Hematopoietic multipotent progenitor cell (in vitro differentiated cells): ENCODE measurements around the gene TADA3. TPM values are rescaled to one million over a fixed set of nuclear protein-coding genes. Genes with fewer than 3 reads are reported as not detected.
A peak's percentile ranks its signal among the peaks of the same experiment; 100 is the strongest.

Experiments used
- DNase-seq, 3 donors: peaks; one replicate each; pipeline ENCODE4 v3.0.0-alpha.2; 2011 to 2015; ENCODE audit warnings: low read depth in 2 of 3, low spot score in 2 of 3
- total RNA-seq: library from RNA; depleted of rRNA; stranded (reverse); fragments of >200 nt; gene quantifications from one replicate; pipeline ENCODE4 v1.2.3, GENCODE V29; 2012

TADA3 gene
- total RNA-seq, 1 donor = 41.5 TPM

DNA sequence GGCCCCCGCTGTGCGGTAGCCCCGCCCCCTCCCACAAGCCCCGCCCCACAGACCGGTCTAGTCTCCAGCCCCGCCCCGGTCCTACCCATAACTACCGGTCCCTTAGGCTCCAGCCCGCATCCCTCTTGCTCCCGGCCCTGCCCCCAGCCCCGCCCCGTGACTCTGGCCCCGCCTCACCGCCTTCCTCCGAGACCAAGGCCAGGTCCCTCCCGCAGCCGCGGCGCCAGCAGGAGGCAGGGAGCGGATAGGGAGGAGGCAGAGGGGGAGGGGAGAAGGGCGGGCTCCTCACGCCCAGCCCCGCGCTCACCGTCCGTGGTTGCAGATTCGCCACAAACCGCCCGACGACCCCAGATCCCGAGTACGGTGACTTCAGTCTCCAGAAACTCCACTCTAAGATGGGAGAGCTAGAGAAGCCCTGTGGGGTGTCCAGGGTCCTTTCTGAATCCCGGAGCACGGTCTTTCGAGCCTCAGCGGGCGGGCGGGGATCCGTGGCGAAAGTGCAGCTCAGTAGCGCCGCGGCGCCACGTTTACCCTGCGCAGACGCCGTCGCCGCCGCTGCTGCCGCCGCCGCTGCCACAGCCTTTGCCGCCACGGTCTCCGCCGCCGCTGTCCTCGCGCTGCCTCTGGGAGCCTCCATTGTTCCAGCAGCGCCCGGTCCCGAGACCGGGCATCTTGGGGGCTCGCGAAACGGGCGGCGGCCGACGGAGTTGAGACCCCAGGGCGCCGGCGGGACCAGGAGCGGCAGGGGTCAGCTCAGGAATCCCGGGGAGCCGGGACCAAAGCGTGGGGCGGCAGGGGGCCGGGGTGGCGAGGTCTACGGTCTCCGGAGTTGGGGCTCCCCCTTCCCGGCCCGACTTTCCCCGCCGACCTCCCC is 60.8 kb downstream of the TADA3 start, which contains the start of gene BRPF1:
Gene BRPF1 (plus strand): TSS at position 530 of the 874 bp plus-strand sequence. CDS start 2,406 bp downstream, outside the sequence.
- peak; percentile 98 to 100 (median 99) for DNase-seq

GRCh38 chr3:9730657-9731205 is 61.5 kb downstream of the TADA3 start:
- peak in 2 of 3 donors; percentile 75 to 88 for DNase-seq

Other genes with a start within 250 kb of the TADA3 start
- not detected for gene LHFPL4, start 238.7 kb downstream of the TADA3 start, total RNA-seq
- 64.1 TPM for gene MTMR14, start 143.0 kb downstream of the TADA3 start, total RNA-seq
- 0.81 TPM for gene CPNE9, start 88.6 kb downstream of the TADA3 start, total RNA-seq
- 62.2 TPM for gene BRPF1, start 60.7 kb downstream of the TADA3 start, total RNA-seq
- 30.7 TPM for gene OGG1, start 42.5 kb downstream of the TADA3 start, total RNA-seq
- 1.1 TPM for gene CAMK1, start 22.5 kb downstream of the TADA3 start, total RNA-seq
- 184 TPM for gene ARPC4, start 609 bp upstream of the TADA3 start, total RNA-seq
- gene TTLL3, start 17.8 kb upstream of the TADA3 start, total RNA-seq = 35.3 TPM
- gene RPUSD3, start 51.5 kb upstream of the TADA3 start, total RNA-seq = 42.8 TPM
- gene CIDEC, start 87.8 kb upstream of the TADA3 start, total RNA-seq = under 0.01 TPM
- 41.5 TPM for gene JAGN1, start 98.1 kb upstream of the TADA3 start, total RNA-seq
- gene IL17RE, start 110.4 kb upstream of the TADA3 start, total RNA-seq = 1.9 TPM
- 31.2 TPM for gene IL17RC, start 124.6 kb upstream of the TADA3 start, total RNA-seq
- gene CRELD1, start 141.4 kb upstream of the TADA3 start, total RNA-seq = 22.1 TPM
- 8.1 TPM for gene PRRT3, start 159.9 kb upstream of the TADA3 start, total RNA-seq
- 37.4 TPM for gene EMC3, start 194.4 kb upstream of the TADA3 start, total RNA-seq
- gene FANCD2, start 234.0 kb upstream of the TADA3 start, total RNA-seq = 8.9 TPM